ENCODE measurements around the gene ASIC4.

DNA sequence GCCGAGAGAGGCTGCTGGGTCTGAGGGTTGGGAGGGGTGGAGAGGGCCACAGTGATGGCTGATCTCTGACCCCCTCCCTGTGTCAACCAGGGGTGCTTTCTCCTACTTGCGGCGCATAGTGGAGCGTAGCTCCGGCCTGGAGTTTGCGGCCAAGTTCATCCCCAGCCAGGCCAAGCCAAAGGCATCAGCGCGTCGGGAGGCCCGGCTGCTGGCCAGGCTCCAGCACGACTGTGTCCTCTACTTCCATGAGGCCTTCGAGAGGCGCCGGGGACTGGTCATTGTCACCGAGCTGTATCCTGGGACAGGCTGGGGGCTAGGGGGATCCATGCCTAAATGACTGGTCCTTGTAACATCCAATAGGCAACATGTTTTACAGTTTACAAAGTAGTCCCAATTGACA is 36.5 kb upstream of the ASIC4 start:
- TF ChIP-seq RNF2 (IDR thresholded peaks at IDR 0.05; ENCODE audit: borderline replicate concordance, low read depth, low read length, missing control alignments, poor library complexity, severe bottlenecking) (no peak), FOSL1 (IDR thresholded peaks at IDR 0.05; ENCODE audit: insufficient read depth, low read depth, low read length) (no peak), POLR2A (IDR thresholded peaks at IDR 0.05; ENCODE audit: control extremely low read depth in 1 of 2, low read depth in 2 of 2, low read length in 2 of 2) (no peak), POLR2AphosphoS5 (IDR thresholded peaks at IDR 0.05; ENCODE audit: low read depth, low read length) (no peak), CTCF (IDR thresholded peaks at IDR 0.05; ENCODE audit: control extremely low read depth in 1 of 3, insufficient read depth in 1 of 3, low read depth in 1 of 3, low read length in 3 of 3) (no peak), ATF2 (IDR thresholded peaks at IDR 0.05; ENCODE audit: low read length) (no peak), EZH2 (IDR thresholded peaks at IDR 0.05; ENCODE audit: low read depth, low read length, severe bottlenecking) (no peak)
